GM23248 (cell line): ENCODE results near the gene CDH13. TPM values are rescaled to one million over a fixed set of nuclear protein-coding genes. Genes with fewer than 3 reads are reported as not detected.

Experiments used
- DNase-seq: peaks from one replicate; pipeline ENCODE4 v3.0.0-alpha.2; 2015
- H2AFZ ChIP-seq: fragments of 200-600 bp; sonication (generic); 2 replicates; pipeline ENCODE4 v1.6.1; 2016; ENCODE audit warnings: antibody characterized with exemption
- H3F3A ChIP-seq: fragments of 200-600 bp; sonication (generic); 2 replicates; pipeline ENCODE4 v1.6.1; 2016; ENCODE audit warnings: mild to moderate bottlenecking, antibody characterized with exemption, mixed run types; ENCODE audit not compliant: insufficient read depth
- H3K27ac ChIP-seq: fragments of 200-600 bp; sonication (generic); 2 replicates; pipeline ENCODE4 v1.5.1; 2016; ENCODE audit warnings: mild to moderate bottlenecking
- H3K27me3 ChIP-seq: fragments of 200-600 bp; sonication (generic); replicated peaks from 2 replicates; pipeline ENCODE4 v1.6.1; 2016; ENCODE audit warnings: mild to moderate bottlenecking; ENCODE audit not compliant: insufficient read depth
- H3K36me3 ChIP-seq: fragments of 200-600 bp; sonication (generic); 2 replicates; pipeline ENCODE4 v1.6.1; 2016; ENCODE audit warnings: low read depth, mild to moderate bottlenecking
- H3K4me1 ChIP-seq: fragments of 200-600 bp; sonication (generic); 2 replicates; pipeline ENCODE4 v1.6.1; 2016; ENCODE audit warnings: mild to moderate bottlenecking; ENCODE audit not compliant: insufficient read depth
- H3K4me2 ChIP-seq: fragments of 200-600 bp; sonication (generic); one replicate; pipeline ENCODE4 v1.6.1; 2016; ENCODE audit warnings: mild to moderate bottlenecking; ENCODE audit not compliant: unreplicated experiment
- H3K4me3 ChIP-seq: fragments of 200-600 bp; sonication (generic); 2 replicates; pipeline ENCODE4 v1.5.1; 2016; ENCODE audit warnings: mild to moderate bottlenecking
- H3K79me2 ChIP-seq: fragments of 200-600 bp; sonication (generic); 2 replicates; pipeline ENCODE4 v1.6.1; 2016; ENCODE audit warnings: mild to moderate bottlenecking; ENCODE audit not compliant: insufficient read depth
- H3K9ac ChIP-seq: fragments of 200-600 bp; sonication (generic); 2 replicates; pipeline ENCODE4 v1.6.1; 2016; ENCODE audit warnings: mild to moderate bottlenecking
- H3K9me2 ChIP-seq: fragments of 200-600 bp; sonication (generic); 2 replicates; pipeline ENCODE4 v1.6.1; 2016; ENCODE audit warnings: mixed run types, mild to moderate bottlenecking, moderate library complexity; ENCODE audit not compliant: insufficient read depth
- H3K9me3 ChIP-seq: fragments of 200-600 bp; sonication (generic); one replicate; pipeline ENCODE4 v1.6.1; 2017; ENCODE audit warnings: low read depth
- H4K20me1 ChIP-seq: fragments of 200-600 bp; sonication (generic); 2 replicates; pipeline ENCODE4 v1.6.0; 2016; ENCODE audit not compliant: insufficient read depth
- EZH2 ChIP-seq: fragments of 200-600 bp; sonication (generic); IDR thresholded peaks from 2 replicates; pipeline ENCODE4 v1.6.1; 2018; ENCODE audit warnings: antibody characterized with exemption, mild to moderate bottlenecking; ENCODE audit not compliant: insufficient read depth, poor library complexity, severe bottlenecking
- EZH2phosphoT487 ChIP-seq: fragments of 200-600 bp; sonication (generic); IDR thresholded peaks from 2 replicates; pipeline ENCODE4 v1.6.1; 2018; ENCODE audit warnings: antibody characterized with exemption, moderate library complexity, mild to moderate bottlenecking, low read depth; ENCODE audit not compliant: insufficient read depth
- WGBS, 2 experiments: methylation state at CpG; one replicate each; pipeline ENCODE4 v1.1.6; 2015 to 2017; ENCODE audit warnings: low lambda C conversion rate in 2 of 2, low coverage in 1 of 2; ENCODE audit errors: missing lambda C conversion rate in 2 of 2; 5-methylcytosine and 5-hydroxymethylcytosine counted together
- in situ Hi-C: fragments of 300-500 bp; cut with MboI; formaldehyde crosslinking; loops from 2 replicates; pipeline ENCODE4 v1.15.0; 2020
- polyA plus RNA-seq: library from polyadenylated mRNA; unstranded; fragments of >200 nt; fragmentation: Nextera tagmentation; extraction: Ambion mirVana; gene quantifications from 2 replicates; pipeline ENCODE4 v1.2.1, GENCODE V29; 2016
- total RNA-seq: library from RNA; depleted of rRNA; stranded (reverse); fragments of >200 nt; shearing (Covaris generic); gene quantifications from 2 replicates; pipeline ENCODE4 v1.2.3, GENCODE V29; 2014

The CDH13 gene
- total and polyA plus RNA-seq, 2 experiments from 2014 or later: 51.0 to 52.8 TPM

- H3K27me3 ChIP-seq: no peaks in the 10 kb centered on the region
- H3K9ac ChIP-seq: no peak overlapping the region
- H3K79me2 ChIP-seq: no peaks in the 10 kb centered on the region
- DNase-seq: no peak
- H3K9me2 ChIP-seq: no peaks in the 10 kb centered on the region
- peaks cover 11% of the 10 kb centered on the region; the same call in 1 of the 2 replicates for H3K4me1 ChIP-seq
- H3K36me3 ChIP-seq: no peaks in the 10 kb centered on the region
- no peak overlapping the region for H3K27ac ChIP-seq
- no peak overlapping the region for H3K4me3 ChIP-seq
- H3F3A ChIP-seq: peaks cover 5% of the 10 kb centered on the region
- no peak overlapping the region for H2AFZ ChIP-seq
- H3K4me2 ChIP-seq: no peak overlapping the region
- TF ChIP-seq EZH2 (no peak), EZH2phosphoT487 (no peak)
- whole genome bisulfite sequencing, 2 experiments: 51 to 56% methylated on average over 2 of the region's 2 CpGs
- in situ Hi-C loops: no loop called here
- H3K9me3 ChIP-seq: no peaks in the 10 kb centered on the region
- no peaks in the 10 kb centered on the region for H4K20me1 ChIP-seq
These were observed 890.6 kb downstream of the CDH13 start for GRCh38 chr16:83517398-83517797.

- Histone ChIP-seq H3F3A (no peaks in the 10 kb centered on the region), H2AFZ (no peak overlapping the region), H3K4me2 (no peak overlapping the region), H3K27me3 (no peaks in the 10 kb centered on the region), H3K4me3 (no peak overlapping the region), H3K9ac (no peak overlapping the region), H4K20me1 (no peaks in the 10 kb centered on the region), H3K79me2 (no peaks in the 10 kb centered on the region), H3K36me3 (no peaks in the 10 kb centered on the region), H3K9me3 (no peaks in the 10 kb centered on the region), H3K27ac (no peak overlapping the region), H3K9me2 (no peaks in the 10 kb centered on the region), H3K4me1 (no peaks in the 10 kb centered on the region)
- WGBS, 2 experiments: 46 to 47% methylated on average over 5 of the region's 5 CpGs
- in situ Hi-C loops: no loop called here
- TF ChIP-seq EZH2 (no peak), EZH2phosphoT487 (no peak)
- DNase-seq: no peak
These were observed 893.8 kb downstream of the CDH13 start for GRCh38 chr16:83520596-83520995.

- no peaks in the 10 kb centered on the region for H3K79me2 ChIP-seq
- no peaks in the 10 kb centered on the region for H3K36me3 ChIP-seq
- H3F3A ChIP-seq: peaks cover 21% of the 10 kb centered on the region
- no peaks in the 10 kb centered on the region for H4K20me1 ChIP-seq
- 0 to 2% methylated on average over 3 of the region's 3 CpGs for WGBS, 2 experiments
- no peaks in the 10 kb centered on the region for H3K9me2 ChIP-seq
- H3K27me3 ChIP-seq: no peaks in the 10 kb centered on the region
- H3K4me2 ChIP-seq: peak overlapping the region; percentile 48
- H3K9ac ChIP-seq: peak overlapping the region; percentile 55
- peak; percentile 93 for DNase-seq
- no peaks in the 10 kb centered on the region for H3K9me3 ChIP-seq
- H3K4me1 ChIP-seq: peaks cover 28% of the 10 kb centered on the region
- H3K27ac ChIP-seq: peak overlapping the region; percentile 83
- H3K4me3 ChIP-seq: no peak overlapping the region
- H2AFZ ChIP-seq: peak overlapping the region; percentile 9; the same call in 1 of the 2 replicates
- TF ChIP-seq EZH2phosphoT487: no peak
- TF ChIP-seq EZH2: no peak
- in situ Hi-C loops: no loop called here
These were observed 903.5 kb downstream of the CDH13 start for GRCh38 chr16:83530293-83530692.

- Histone ChIP-seq H3K4me1 (peaks cover 28% of the 10 kb centered on the region), H3K27ac (no peak overlapping the region), H3K4me3 (no peak overlapping the region), H3K4me2 (no peak overlapping the region), H3K9me2 (peaks cover 3% of the 10 kb centered on the region; the same call in 1 of the 2 replicates), H3K79me2 (no peaks in the 10 kb centered on the region), H3K9ac (no peak overlapping the region), H4K20me1 (no peaks in the 10 kb centered on the region), H3K27me3 (no peaks in the 10 kb centered on the region), H3K36me3 (no peaks in the 10 kb centered on the region), H2AFZ (no peak overlapping the region), H3K9me3 (no peaks in the 10 kb centered on the region), H3F3A (peaks cover 21% of the 10 kb centered on the region)
- 83% methylated on average over 12 of the region's 12 CpGs for WGBS, 2 experiments
- in situ Hi-C loops: no loop called here
- no peak for DNase-seq
- TF ChIP-seq EZH2: no peak
- TF ChIP-seq EZH2phosphoT487: no peak
These were observed 905.9 kb downstream of the CDH13 start for GRCh38 chr16:83532634-83533033.

GRCh38 chr16:83533193-83533592 lies 906.4 kb downstream of the CDH13 start:
- in situ Hi-C loops: no loop called here

More at GRCh38 chr16:83533193-83533592, 906.4 kb downstream of the CDH13 start:
- no peaks in the 10 kb centered on the region for H3K9me3 ChIP-seq
- TF ChIP-seq EZH2 (no peak), EZH2phosphoT487 (no peak)
- H3K4me1 ChIP-seq: peaks cover 28% of the 10 kb centered on the region
- no peak overlapping the region for H2AFZ ChIP-seq
- no peak overlapping the region for H3K9ac ChIP-seq
- no peaks in the 10 kb centered on the region for H4K20me1 ChIP-seq
- H3K27ac ChIP-seq: no peak overlapping the region
- no peak overlapping the region for H3K4me3 ChIP-seq
- no peaks in the 10 kb centered on the region for H3K79me2 ChIP-seq
- 61 to 68% methylated on average over 11 of the region's 11 CpGs for WGBS, 2 experiments
- H3K9me2 ChIP-seq: peaks cover 3% of the 10 kb centered on the region; the same call in 1 of the 2 replicates
- H3K27me3 ChIP-seq: no peaks in the 10 kb centered on the region
- H3K36me3 ChIP-seq: no peaks in the 10 kb centered on the region
- DNase-seq: peak; percentile 81
- H3K4me2 ChIP-seq: no peak overlapping the region
- H3F3A ChIP-seq: peaks cover 21% of the 10 kb centered on the region
